Memory B cell (primary cell): Measurements from ENCODE around the gene ZNF595.
"Not testable (repeated sequence)": the region's sequence is repeated elsewhere in the genome, so short reads cannot be mapped to it uniquely, and the experiment has no call there.

Experiments used
- ATAC-seq: fragments of 150-1000 bp; cut with Tn5 transposase; 2 replicates; pipeline ENCODE4 v1.10.0; 2021; ENCODE audit warnings: low read depth, mild to moderate bottlenecking, moderate library complexity
- DNase-seq, 2 donors: peaks; one replicate each; pipeline ENCODE4 v3.0.0; 2022; ENCODE audit warnings: low spot score in 2 of 2
- H3K27ac Mint-ChIP-seq: one replicate; pipeline ENCODE4 v1.8.0; 2022; ENCODE audit warnings: mild to moderate bottlenecking, moderate library complexity, mixed read lengths
- H3K27me3 Mint-ChIP-seq: one replicate; pipeline ENCODE4 v1.8.0; 2022; ENCODE audit warnings: mixed read lengths
- H3K36me3 Mint-ChIP-seq: one replicate; pipeline ENCODE4 v1.8.0; 2022; ENCODE audit warnings: mild to moderate bottlenecking, mixed read lengths
- H3K4me1 Mint-ChIP-seq: one replicate; pipeline ENCODE4 v1.8.0; 2022; ENCODE audit warnings: mixed read lengths
- H3K4me3 Mint-ChIP-seq: one replicate; pipeline ENCODE4 v1.8.0; 2022; ENCODE audit warnings: mild to moderate bottlenecking, moderate library complexity, mixed read lengths
- H3K9me3 Mint-ChIP-seq: one replicate; pipeline ENCODE4 v1.8.0; 2022; ENCODE audit warnings: mixed read lengths

The ZNF595 gene

DNA sequence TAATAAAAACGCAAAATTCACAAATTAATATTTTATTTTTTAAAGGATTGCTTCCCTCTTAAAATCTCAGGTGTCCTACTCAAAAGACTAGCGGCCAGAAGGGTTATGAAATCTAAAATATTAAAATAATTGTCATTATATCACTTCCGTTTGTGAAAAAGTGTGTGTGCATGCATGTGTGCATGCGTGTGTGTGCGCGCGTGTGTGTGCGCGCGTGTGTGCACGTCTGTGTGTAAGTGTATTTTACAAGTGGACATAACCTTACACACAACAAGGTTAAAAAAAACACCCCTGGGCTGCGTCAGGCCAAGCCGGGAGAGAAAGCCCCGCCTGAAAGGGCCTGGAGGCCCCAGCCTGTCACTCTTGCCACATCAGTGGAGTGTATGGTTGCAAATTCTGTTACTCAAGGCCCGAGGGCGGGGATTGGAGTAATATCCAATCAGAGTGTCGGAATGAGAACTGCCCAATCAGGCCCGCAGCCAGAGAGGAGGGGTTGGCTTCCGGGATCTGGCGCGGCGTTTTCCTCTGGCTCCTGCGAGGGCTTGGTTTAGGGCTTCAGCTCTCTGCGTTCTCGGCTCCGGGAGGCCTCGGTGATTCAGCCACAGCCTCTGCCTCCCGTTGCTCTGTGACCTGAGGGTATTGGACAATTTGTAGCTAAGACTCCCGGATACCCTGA, at the start of gene ZNF595:
Gene ZNF595 (plus strand): TSS at position 518 of the 676 bp plus-strand sequence. CDS start 168 bp downstream, outside the sequence.
- not testable (repeated sequence) for H3K4me1 Mint-ChIP-seq, H3K27me3 Mint-ChIP-seq, H3K36me3 Mint-ChIP-seq, H3K9me3 Mint-ChIP-seq, H3K27ac Mint-ChIP-seq, H3K4me3 Mint-ChIP-seq
- ATAC-seq (peak; percentile 70), DNase-seq (peak; percentile 23 to 35)

DNA sequence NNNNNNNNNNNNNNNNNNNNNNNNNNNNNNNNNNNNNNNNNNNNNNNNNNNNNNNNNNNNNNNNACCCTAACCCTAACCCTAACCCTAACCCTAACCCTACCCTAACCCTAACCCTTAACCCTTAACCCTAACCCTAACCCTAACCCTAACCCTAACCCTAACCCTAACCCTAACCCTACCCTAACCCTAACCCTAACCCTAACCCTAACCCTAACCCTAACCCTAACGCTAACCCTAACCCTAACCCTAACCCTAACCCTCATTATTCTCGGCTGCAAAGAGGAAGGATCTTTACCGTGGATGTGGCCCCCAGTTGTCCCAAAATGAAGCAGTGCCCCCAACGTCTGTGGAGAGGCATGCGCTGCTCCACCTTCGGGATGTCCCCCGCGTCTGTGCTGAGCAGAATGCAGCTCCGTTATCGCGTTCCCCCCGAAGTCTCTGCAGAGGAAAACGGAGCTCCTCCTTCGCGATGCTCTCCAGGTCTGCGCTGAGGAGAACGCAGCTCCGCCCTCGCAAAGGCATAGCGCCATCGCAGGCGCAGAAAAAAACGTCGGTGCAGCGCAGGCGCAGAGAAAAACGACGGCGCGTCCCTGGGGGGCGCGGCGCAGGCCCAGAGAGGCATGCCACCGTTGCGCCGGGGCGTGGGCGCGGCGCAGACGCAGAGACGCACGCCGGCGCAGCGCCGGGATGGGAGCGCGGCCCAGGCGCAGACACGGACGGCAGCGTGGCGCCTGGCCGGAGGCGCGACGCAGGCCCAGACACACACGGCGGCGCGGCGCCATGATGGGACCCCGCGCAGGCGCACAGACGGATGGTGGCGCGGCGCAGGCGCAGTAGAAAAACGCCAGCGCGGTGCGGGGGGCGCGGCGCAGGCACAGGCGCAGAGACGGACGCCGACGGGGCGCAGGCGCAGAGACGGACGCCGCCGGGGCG, 42.9 kb upstream of the ZNF595 start:
- not testable (repeated sequence) for H3K27ac Mint-ChIP-seq, H3K36me3 Mint-ChIP-seq, H3K9me3 Mint-ChIP-seq, H3K27me3 Mint-ChIP-seq, DNase-seq, H3K4me3 Mint-ChIP-seq, H3K4me1 Mint-ChIP-seq, ATAC-seq

DNA sequence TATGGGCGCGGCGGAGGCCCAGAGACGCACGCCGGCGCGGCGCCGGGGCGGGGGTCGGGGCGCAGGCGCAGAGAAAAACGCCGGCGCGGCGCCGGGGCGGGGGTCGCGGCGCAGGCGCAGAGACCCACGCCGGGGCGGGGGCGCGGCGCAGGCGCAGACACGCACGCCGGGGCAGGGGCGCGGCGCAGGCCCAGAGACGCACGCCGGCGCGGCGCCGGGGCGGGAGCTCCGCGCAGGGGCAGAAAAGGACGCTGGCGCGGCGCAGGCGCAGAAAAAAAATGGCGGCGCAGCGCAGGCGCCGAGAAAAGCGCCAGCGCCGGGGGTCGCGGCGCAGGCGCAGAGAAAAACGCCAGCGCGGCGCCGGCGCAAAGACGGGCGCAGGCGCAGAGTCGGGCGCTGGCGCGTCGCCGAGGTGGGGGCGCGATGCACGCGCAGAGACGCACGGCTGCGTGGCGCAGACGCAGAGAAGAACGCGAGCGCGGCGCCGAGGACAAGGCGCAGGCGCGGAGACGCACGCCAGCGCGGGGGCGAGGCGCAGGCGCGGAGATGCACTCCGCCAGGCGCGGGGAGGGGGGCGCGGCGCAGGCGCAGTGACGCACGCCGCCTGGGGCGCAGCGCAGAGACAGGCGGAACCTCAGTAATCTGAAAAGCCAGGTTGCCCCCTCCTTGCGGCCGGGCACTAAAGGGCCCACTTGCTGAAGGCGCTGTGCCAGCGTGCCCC, 41.9 kb upstream of the ZNF595 start:
- DNase-seq, H3K9me3 Mint-ChIP-seq, ATAC-seq, H3K27me3 Mint-ChIP-seq, H3K27ac Mint-ChIP-seq, H3K4me3 Mint-ChIP-seq, H3K36me3 Mint-ChIP-seq, H3K4me1 Mint-ChIP-seq: not testable (repeated sequence)

DNA sequence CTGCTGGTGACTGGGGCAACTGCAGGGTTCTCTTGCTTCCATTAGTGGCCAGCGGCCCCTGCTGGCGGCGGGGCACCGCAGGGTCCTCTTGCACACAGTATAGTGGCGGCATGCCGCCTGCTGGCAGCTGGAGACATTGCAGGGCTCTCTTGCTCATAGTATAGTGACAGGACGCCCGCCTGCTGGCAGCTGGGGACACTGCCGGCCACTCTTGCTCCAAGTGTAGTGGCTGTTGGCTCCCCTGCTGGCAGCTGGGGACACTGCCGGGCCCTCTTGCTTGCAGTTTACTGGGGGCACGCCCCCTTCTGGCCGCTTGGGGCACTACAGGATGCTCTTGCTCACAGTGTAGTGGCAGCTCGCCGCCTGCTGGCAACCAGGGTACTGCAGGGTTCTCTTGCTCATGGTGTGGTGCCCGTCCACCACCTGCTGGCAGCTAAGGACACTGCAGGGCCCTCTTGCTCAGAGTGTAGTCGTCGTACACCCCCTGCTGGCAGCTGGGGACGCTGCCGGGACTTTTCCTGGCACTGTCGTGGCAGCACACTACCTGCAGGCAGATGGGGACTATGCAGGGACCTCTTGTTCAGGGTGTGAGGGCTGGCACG, 41.2 kb upstream of the ZNF595 start:
- DNase-seq, H3K4me3 Mint-ChIP-seq, H3K27ac Mint-ChIP-seq, H3K4me1 Mint-ChIP-seq, H3K9me3 Mint-ChIP-seq, H3K36me3 Mint-ChIP-seq, H3K27me3 Mint-ChIP-seq: not testable (repeated sequence)
- ATAC-seq = peak; percentile 60

DNA sequence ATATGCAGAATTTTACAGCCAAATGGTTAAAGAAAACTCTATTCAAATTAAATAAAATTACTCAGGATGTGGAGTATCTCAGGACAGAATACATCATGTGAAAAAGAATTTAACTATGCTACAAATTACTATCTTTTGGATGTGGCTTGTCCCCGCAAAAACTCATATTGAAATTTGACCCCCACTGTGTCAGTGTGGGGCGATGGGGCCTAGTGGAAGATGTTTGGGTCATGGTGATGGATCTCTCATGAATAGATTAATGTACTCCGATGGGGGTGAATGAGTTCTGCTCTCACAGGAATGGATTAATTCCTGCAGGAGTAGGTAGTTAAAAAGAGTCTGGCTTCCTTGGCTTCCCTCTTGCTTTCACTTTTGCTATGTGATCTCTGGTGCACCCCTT, 35.0 kb upstream of the ZNF595 start:
- H3K9me3 Mint-ChIP-seq, DNase-seq, H3K27ac Mint-ChIP-seq, H3K4me3 Mint-ChIP-seq, H3K36me3 Mint-ChIP-seq, ATAC-seq, H3K4me1 Mint-ChIP-seq, H3K27me3 Mint-ChIP-seq: not testable (repeated sequence)

DNA sequence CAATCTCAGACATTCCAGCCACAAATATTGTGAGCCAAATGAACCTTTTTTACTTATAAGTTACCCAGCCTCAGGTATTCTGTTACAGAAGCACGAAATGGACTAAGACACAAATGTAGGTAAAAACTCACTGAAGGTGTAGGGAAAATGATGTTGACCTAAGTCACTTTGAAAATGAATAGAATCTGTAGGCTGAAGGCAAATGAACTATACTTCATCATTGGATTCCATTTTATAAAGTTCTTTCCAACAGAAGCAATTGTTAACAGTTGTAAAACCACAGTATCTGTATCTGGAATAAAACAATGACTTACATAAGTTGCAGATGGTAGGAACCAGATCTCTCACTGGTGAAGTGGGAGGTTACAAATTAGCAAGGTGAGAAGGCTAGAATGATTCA, 34.5 kb upstream of the ZNF595 start:
- H3K27me3 Mint-ChIP-seq, H3K9me3 Mint-ChIP-seq, H3K27ac Mint-ChIP-seq: not testable (repeated sequence)

DNA sequence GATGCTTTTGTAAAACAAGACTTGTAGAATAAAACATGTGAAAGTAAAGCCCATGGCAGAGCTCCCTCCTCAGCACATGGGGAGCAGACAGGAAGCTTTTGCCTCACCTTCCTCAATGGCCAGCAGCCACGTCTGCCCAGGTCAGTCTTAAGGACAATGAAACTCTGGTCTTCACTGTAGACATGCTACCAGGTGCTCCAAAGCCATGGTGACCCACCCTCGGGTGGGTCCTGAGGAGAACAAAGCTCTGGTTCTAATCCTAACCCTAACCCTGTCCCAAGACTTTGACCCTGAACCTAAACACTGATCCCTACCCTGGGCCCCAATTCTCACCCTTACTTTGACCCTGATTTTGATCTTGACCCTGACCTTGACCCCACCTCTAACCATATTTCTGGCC, 30.2 kb upstream of the ZNF595 start:
- not testable (repeated sequence) for H3K27ac Mint-ChIP-seq, H3K9me3 Mint-ChIP-seq, H3K4me3 Mint-ChIP-seq, H3K36me3 Mint-ChIP-seq, DNase-seq, ATAC-seq, H3K27me3 Mint-ChIP-seq, H3K4me1 Mint-ChIP-seq

More for the DNA sequence above, 34.5 kb upstream of the ZNF595 start:
- H3K4me1 Mint-ChIP-seq, H3K36me3 Mint-ChIP-seq, DNase-seq, H3K4me3 Mint-ChIP-seq, ATAC-seq: not testable (repeated sequence)

DNA sequence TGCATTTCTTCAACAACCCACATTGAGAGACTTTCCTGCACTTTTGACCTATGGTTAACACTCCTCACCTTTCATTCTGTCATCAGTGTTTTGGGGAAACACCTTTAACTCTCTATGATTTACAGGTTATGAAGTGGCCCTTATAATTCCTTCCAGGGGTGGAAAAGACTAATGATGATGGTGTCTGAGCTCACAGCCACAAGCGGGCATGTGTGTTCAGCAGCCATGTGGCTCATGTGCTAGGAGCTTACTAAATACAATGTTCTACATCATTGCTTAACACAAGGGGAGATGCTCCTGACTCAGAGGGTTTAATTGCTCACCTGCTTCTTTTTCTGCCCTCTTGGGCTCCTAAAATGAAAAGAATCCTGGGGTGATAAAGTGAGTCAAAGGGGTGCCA, 28.8 kb upstream of the ZNF595 start:
- not testable (repeated sequence) for H3K9me3 Mint-ChIP-seq, H3K27me3 Mint-ChIP-seq, H3K4me3 Mint-ChIP-seq, DNase-seq, H3K27ac Mint-ChIP-seq, H3K36me3 Mint-ChIP-seq, H3K4me1 Mint-ChIP-seq, ATAC-seq

DNA sequence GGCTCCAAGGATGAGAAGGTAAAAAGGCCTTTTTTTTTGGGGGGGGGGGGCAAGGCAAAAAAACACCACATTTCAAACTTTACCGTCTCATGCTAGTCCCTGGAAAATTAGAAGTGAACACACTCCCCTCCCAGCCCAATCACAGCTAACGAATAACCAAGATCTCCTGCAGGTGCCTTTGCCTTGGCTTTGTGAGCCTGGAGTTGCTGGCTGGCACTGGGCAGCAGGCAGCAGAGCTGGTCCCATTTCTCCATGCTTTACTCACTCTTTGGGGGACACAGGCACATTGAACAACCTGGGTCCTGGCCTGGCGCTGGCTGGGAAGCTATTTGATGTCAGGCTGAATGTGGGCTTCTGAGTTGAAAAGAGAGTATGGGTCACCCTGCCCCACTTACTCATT, 25.6 kb upstream of the ZNF595 start:
- not testable (repeated sequence) for H3K9me3 Mint-ChIP-seq, ATAC-seq, H3K36me3 Mint-ChIP-seq, H3K4me3 Mint-ChIP-seq, H3K27ac Mint-ChIP-seq, H3K27me3 Mint-ChIP-seq, H3K4me1 Mint-ChIP-seq, DNase-seq

DNA sequence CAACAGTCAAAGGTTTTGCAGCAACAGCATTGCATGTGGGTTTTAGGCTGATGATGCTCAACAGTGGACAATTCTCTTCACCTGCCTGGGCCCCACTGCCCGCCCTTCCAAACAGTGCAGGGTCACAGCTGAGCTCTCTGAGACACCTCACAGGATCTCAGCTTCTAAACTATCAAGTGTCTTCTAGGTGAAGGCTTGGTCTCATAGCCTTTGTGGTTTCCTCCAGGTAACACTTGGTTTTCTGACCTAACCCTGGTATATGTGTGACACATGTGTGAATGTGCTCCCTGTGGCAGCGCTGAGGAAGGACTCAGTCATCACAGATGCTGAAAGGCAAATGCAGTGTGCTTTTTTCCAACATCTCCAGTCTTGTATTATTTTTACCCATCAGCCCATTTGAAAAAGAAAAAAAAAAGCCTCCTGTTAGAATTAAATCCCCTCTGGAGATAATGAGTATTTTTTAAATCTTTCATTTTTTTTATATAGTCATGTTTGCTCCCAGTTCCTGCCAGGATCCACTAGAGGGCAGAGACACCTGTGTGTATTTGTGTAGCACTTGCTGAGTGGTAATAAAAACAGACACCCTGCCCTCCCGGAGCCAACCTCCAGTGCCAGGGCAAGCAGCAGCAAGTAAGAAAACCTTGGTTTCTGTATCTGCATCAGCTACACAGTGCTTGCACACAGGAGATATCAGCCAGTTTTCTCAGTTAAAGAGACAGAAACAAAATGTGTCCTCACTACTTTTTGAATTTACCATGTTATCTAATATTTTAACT, 24.2 kb upstream of the ZNF595 start:
- H3K36me3 Mint-ChIP-seq, H3K27ac Mint-ChIP-seq, H3K4me1 Mint-ChIP-seq, H3K27me3 Mint-ChIP-seq, H3K9me3 Mint-ChIP-seq, DNase-seq, ATAC-seq, H3K4me3 Mint-ChIP-seq: not testable (repeated sequence)

DNA sequence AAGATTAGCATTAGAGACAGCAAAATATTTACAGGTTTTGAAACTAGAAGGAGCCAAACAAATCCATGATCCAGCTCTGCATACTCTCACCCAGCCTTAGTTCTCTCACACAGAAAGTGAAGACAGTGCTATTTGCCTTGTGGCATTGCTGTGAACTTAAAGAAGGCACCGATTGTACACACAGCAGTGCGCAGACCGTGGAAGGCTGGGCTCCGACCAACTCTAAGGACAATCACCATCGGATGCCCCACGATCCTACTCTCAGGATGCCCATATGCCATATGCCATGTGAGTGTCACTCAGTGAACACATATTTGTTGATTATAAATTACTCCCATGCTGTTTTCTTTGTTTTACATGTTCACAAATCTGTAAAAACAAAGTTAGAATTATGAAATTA, 19.8 kb upstream of the ZNF595 start:
- H3K4me1 Mint-ChIP-seq, H3K9me3 Mint-ChIP-seq, H3K27ac Mint-ChIP-seq, ATAC-seq, DNase-seq, H3K36me3 Mint-ChIP-seq, H3K4me3 Mint-ChIP-seq, H3K27me3 Mint-ChIP-seq: not testable (repeated sequence)

DNA sequence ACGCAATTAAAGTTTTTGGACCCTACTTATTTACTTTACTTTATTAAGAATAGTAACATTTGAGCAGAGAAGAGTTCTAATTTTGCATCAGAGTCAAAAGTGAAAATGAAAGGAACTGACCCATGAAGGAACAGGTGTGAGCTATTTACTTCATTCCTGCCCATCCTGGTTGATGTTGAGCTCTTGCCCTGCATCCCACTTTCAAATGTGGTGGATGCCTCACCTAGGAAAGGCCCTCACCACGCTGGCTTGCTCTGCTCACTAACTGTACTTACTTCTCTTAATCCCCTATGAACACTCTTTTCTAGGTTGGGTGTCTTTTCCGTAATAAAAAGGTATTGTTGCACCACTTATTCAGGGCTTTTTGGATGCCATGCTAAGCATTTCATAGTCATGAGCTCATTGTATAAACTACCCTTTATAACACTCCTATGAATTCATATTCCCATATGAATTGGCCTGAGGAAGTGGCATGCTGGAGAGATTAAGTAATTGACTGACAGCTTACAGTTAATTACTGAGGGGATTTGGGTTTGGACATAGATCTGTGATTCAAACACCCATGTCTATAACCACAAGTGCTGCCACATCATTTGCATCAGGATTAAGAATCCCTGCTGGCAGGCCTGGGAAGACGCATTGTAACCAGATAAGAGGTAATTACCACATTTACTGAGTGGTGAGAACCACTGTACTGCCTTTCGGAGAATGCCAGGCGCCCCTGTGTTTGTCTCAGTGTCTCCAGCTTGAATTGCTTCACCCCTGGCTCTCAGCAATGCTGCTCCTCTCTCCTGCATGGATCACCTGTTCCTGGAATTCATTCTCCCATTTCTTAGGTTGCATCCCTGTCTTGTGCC, 16.3 kb upstream of the ZNF595 start:
- not testable (repeated sequence) for DNase-seq, H3K4me3 Mint-ChIP-seq, ATAC-seq, H3K27ac Mint-ChIP-seq, H3K36me3 Mint-ChIP-seq, H3K9me3 Mint-ChIP-seq, H3K27me3 Mint-ChIP-seq, H3K4me1 Mint-ChIP-seq

DNA sequence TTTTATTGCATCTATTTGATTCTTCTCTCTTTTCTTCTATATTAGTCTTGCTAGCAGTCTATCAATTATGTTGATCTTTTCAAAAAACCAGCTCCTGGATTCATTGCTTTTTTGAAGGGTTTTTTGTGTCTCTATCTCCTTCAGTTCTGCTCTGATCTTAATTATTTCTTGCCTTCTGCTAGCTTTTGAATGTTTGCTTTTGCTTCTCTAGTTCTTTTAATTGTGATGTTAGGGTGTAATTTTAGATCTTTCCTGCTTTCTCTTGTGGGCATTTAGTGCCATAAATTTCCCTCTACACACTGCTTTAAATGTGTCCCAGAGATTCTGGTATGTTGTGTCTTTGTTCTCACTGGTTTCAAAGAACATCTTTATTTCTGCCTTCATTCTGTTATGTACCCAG, 14.9 kb upstream of the ZNF595 start:
- not testable (repeated sequence) for DNase-seq, H3K36me3 Mint-ChIP-seq, H3K9me3 Mint-ChIP-seq, H3K27ac Mint-ChIP-seq, H3K27me3 Mint-ChIP-seq, ATAC-seq, H3K4me1 Mint-ChIP-seq, H3K4me3 Mint-ChIP-seq
